HG02759 (cell line): Measurements from ENCODE around the gene TFCP2L1.
"Not testable (repeated sequence)": the region's sequence is repeated elsewhere in the genome, so short reads cannot be mapped to it uniquely, and the experiment has no call there.

Experiments
- ATAC-seq: cut with Tn5 transposase; IDR thresholded peaks from one replicate; pipeline ENCODE4 v1.9.1; 2021; ENCODE audit warnings: mild to moderate bottlenecking, moderate library complexity; ENCODE audit not compliant: unreplicated experiment

The TFCP2L1 gene

GRCh38 chr2:121269436-121269835, 15.6 kb downstream of the TFCP2L1 start:
- not testable (repeated sequence) for ATAC-seq

- no peak for ATAC-seq
Measured at GRCh38 chr2:121266543-121267106, 18.4 kb downstream of the TFCP2L1 start.

- no peak for ATAC-seq
Measured at GRCh38 chr2:121263996-121264715, 20.8 kb downstream of the TFCP2L1 start.

GRCh38 chr2:121260370-121261154, 24.4 kb downstream of the TFCP2L1 start:
- ATAC-seq = no peak

- no peak for ATAC-seq
Measured at GRCh38 chr2:121258051-121258450, 27.0 kb downstream of the TFCP2L1 start.

- ATAC-seq = no peak
Measured at GRCh38 chr2:121257480-121257840, 27.5 kb downstream of the TFCP2L1 start.

- no peak for ATAC-seq
Measured at GRCh38 chr2:121256720-121257479, 28.1 kb downstream of the TFCP2L1 start.

- no peak for ATAC-seq
Measured at GRCh38 chr2:121255358-121255757, 29.6 kb downstream of the TFCP2L1 start.

GRCh38 chr2:121254748-121255147, 30.3 kb downstream of the TFCP2L1 start:
- no peak for ATAC-seq

- no peak for ATAC-seq
Measured at GRCh38 chr2:121253674-121254240, 31.2 kb downstream of the TFCP2L1 start.

- ATAC-seq = no peak
Measured at GRCh38 chr2:121253021-121253673, 31.9 kb downstream of the TFCP2L1 start.

- no peak for ATAC-seq
Measured at GRCh38 chr2:121251497-121251896, 33.5 kb downstream of the TFCP2L1 start.

GRCh38 chr2:121248766-121249343, 36.1 kb downstream of the TFCP2L1 start:
- no peak for ATAC-seq

GRCh38 chr2:121247971-121248370, 37.0 kb downstream of the TFCP2L1 start:
- no peak for ATAC-seq

GRCh38 chr2:121247534-121247933, 37.5 kb downstream of the TFCP2L1 start:
- no peak for ATAC-seq

- no peak for ATAC-seq
Measured at GRCh38 chr2:121246704-121247255, 38.2 kb downstream of the TFCP2L1 start.

GRCh38 chr2:121245913-121246312, 39.1 kb downstream of the TFCP2L1 start:
- no peak for ATAC-seq

- no peak for ATAC-seq
Measured at GRCh38 chr2:121245120-121245820, 39.7 kb downstream of the TFCP2L1 start.

GRCh38 chr2:121244616-121245015, 40.4 kb downstream of the TFCP2L1 start:
- no peak for ATAC-seq
